NCI-H187 (cell line): ENCODE data around the gene ASAP3.

ENCODE experiments used
- DNase-seq, 2 experiments: peaks; one replicate each; lab custom pipeline; 2025; lab: John Stamatoyannopoulos, UW

ASAP3 gene

GRCh38 chr1:23477359-23478144, 6.4 kb downstream of the ASAP3 start:
- DNase-seq: no peak

GRCh38 chr1:23475641-23476040, 8.3 kb downstream of the ASAP3 start:
- no peak for DNase-seq

- no peak for DNase-seq
Measured at GRCh38 chr1:23475134-23475628, 8.8 kb downstream of the ASAP3 start.

GRCh38 chr1:23473037-23473800, 10.8 kb downstream of the ASAP3 start:
- DNase-seq: no peak

GRCh38 chr1:23472351-23473036, 11.5 kb downstream of the ASAP3 start:
- DNase-seq: no peak

- DNase-seq: no peak
Measured at GRCh38 chr1:23471473-23472075, 12.4 kb downstream of the ASAP3 start.

GRCh38 chr1:23470282-23471070, 13.5 kb downstream of the ASAP3 start:
- DNase-seq: no peak

- DNase-seq: no peak
Measured at GRCh38 chr1:23469372-23469982, 14.5 kb downstream of the ASAP3 start.

- no peak for DNase-seq
Measured at GRCh38 chr1:23466423-23466989, 17.5 kb downstream of the ASAP3 start.

- no peak for DNase-seq
Measured at GRCh38 chr1:23463286-23463685, 20.7 kb downstream of the ASAP3 start.

GRCh38 chr1:23462766-23463165, 21.2 kb downstream of the ASAP3 start:
- no peak for DNase-seq

- DNase-seq: no peak
Measured at GRCh38 chr1:23461050-23461449, 22.9 kb downstream of the ASAP3 start.

GRCh38 chr1:23460519-23460918, 23.5 kb downstream of the ASAP3 start:
- no peak for DNase-seq

- no peak for DNase-seq
Measured at GRCh38 chr1:23459338-23459757, 24.6 kb downstream of the ASAP3 start.

- no peak for DNase-seq
Measured at GRCh38 chr1:23456226-23456625, 27.8 kb downstream of the ASAP3 start.

GRCh38 chr1:23453455-23454000, 30.5 kb downstream of the ASAP3 start:
- DNase-seq: no peak

GRCh38 chr1:23452011-23452411, 32.0 kb downstream of the ASAP3 start:
- no peak for DNase-seq

GRCh38 chr1:23451441-23451840, 32.5 kb downstream of the ASAP3 start:
- DNase-seq: no peak

- DNase-seq: no peak
Measured at GRCh38 chr1:23450894-23451293, 33.1 kb downstream of the ASAP3 start.

GRCh38 chr1:23449958-23450357, 34.0 kb downstream of the ASAP3 start:
- no peak for DNase-seq
